Esophagus muscularis mucosa (tissue), 4 donors: ENCODE results near the gene DGLUCY. TPM values are rescaled to one million over a fixed set of nuclear protein-coding genes. Genes with fewer than 3 reads are reported as not detected.
A peak's percentile ranks its signal among the peaks of the same experiment; 100 is the strongest.

Experiments
- DNase-seq: peaks from one replicate; pipeline ENCODE4 v3.0.0-alpha.2; 2017; ENCODE audit errors: extremely low spot score
- H3K27ac ChIP-seq, 4 donors: fragments of 200-600 bp; sonication (generic); replicated peaks in 1 of 4; 1 replicate in 3 of 4; 2 replicates in 1 of 4; pipeline ENCODE4 v1.5.1; 2016 to 2019; ENCODE audit warnings: mild to moderate bottlenecking in 1 of 4
- H3K27me3 ChIP-seq, 4 donors: fragments of 200-600 bp; sonication (generic); one replicate each; pipeline versions ENCODE4 v1.5.1 to v1.6.0; 2016 to 2019
- H3K36me3 ChIP-seq, 4 donors: fragments of 200-600 bp; sonication (generic); one replicate each; pipeline ENCODE4 v1.5.1; 2016 to 2019
- H3K4me1 ChIP-seq, 4 donors: fragments of 200-600 bp; sonication (generic); one replicate each; pipeline ENCODE4 v1.5.1; 2016 to 2019
- H3K4me3 ChIP-seq, 4 donors: fragments of 200-600 bp; sonication (generic); 1 replicate in 2 of 4; 2 replicates in 2 of 4; pipeline ENCODE4 v1.5.1; 2016 to 2019; ENCODE audit warnings: mild to moderate bottlenecking in 4 of 4, moderate library complexity in 1 of 4
- H3K9me3 ChIP-seq, 4 donors: fragments of 200-600 bp; sonication (generic); 1 replicate in 3 of 4; 2 replicates in 1 of 4; pipeline ENCODE4 v1.5.1; 2016 to 2019
- CTCF ChIP-seq, 3 experiments: fragments of 200-600 bp in 2 of 3; fragments of 450-650 bp in 1 of 3; sonication (generic) in 2 of 3; IDR thresholded peaks; one replicate each; pipeline ENCODE4 v1.5.1; 2017 to 2019; ENCODE audit warnings: antibody characterized with exemption in 3 of 3, mild to moderate bottlenecking in 2 of 3, moderate library complexity in 1 of 3
- EP300 ChIP-seq: sonication (generic); formaldehyde crosslinking; IDR thresholded peaks from one replicate; pipeline ENCODE4 v1.6.1; 2017; ENCODE audit warnings: antibody characterized with exemption
- POLR2A ChIP-seq: fragments of 450-650 bp; IDR thresholded peaks from one replicate; pipeline ENCODE4 v1.6.1; 2017; ENCODE audit warnings: antibody characterized with exemption, moderate library complexity, mild to moderate bottlenecking, low read depth
- POLR2AphosphoS5 ChIP-seq, 2 donors: sonication (generic); formaldehyde crosslinking; IDR thresholded peaks; one replicate each; pipeline ENCODE4 v1.6.1; 2017; ENCODE audit warnings: antibody characterized with exemption in 2 of 2
- WGBS: methylation state at CpG from one replicate; pipeline ENCODE4 v1.1.5; 2018; 5-methylcytosine and 5-hydroxymethylcytosine counted together
- intact Hi-C: fragments of 100-400 bp; cut with DNase I; formaldehyde crosslinking; loops from one replicate; pipeline ENCODE4 v1.15.1; 2023
- total RNA-seq, 4 donors: library from RNA; depleted of rRNA; stranded (reverse); fragments of >200 nt; gene quantifications; one replicate each; pipeline versions ENCODE4 v1.1.0 to v1.2.1, GENCODE V29; 2016

Gene DGLUCY
- total RNA-seq, 4 donors from 2014 or later = 47.2 to 88.2 (median 66.5) TPM

GRCh38 chr14:91100102-91100501 lies 13.8 kb upstream of the DGLUCY start:
- peaks cover 3 to 29% (median 16%) of the 10 kb centered on the region in 4 donors for H3K4me1 ChIP-seq
- WGBS = 78% methylated on average over 5 of the region's 5 CpGs
- no peaks in the 10 kb centered on the region for H3K36me3 ChIP-seq
- no peaks in the 10 kb centered on the region for H3K27me3 ChIP-seq
- H3K9me3 ChIP-seq = no peaks in the 10 kb centered on the region
- no peak for DNase-seq
- no peak overlapping the region for H3K27ac ChIP-seq
- no peak for TF ChIP-seq EP300
- TF ChIP-seq CTCF (IDR thresholded peaks at IDR 0.05) = no peak
- TF ChIP-seq POLR2A = no peak
- TF ChIP-seq POLR2AphosphoS5 (IDR thresholded peaks at IDR 0.05) = no peak
- no peak overlapping the region for H3K4me3 ChIP-seq
- intact Hi-C loops = no loop called here

GRCh38 chr14:91103116-91103515 lies 10.8 kb upstream of the DGLUCY start:
- H3K4me3 ChIP-seq = no peak overlapping the region
- peak overlapping the region in 3 of 4 donors; percentile 38 to 62 (median 50) for H3K27ac ChIP-seq
- intact Hi-C loops = no loop called here
- no peaks in the 10 kb centered on the region for H3K36me3 ChIP-seq
- H3K9me3 ChIP-seq = no peaks in the 10 kb centered on the region
- no peak for TF ChIP-seq CTCF (IDR thresholded peaks at IDR 0.05)
- no peak for TF ChIP-seq POLR2A
- no peak for TF ChIP-seq POLR2AphosphoS5 (IDR thresholded peaks at IDR 0.05)
- no peak for TF ChIP-seq EP300
- no peaks in the 10 kb centered on the region for H3K27me3 ChIP-seq
- H3K4me1 ChIP-seq = peaks cover 3 to 55% (median 36%) of the 10 kb centered on the region in 4 donors
- 48% methylated on average over 8 of the region's 8 CpGs for WGBS
- no peak for DNase-seq

GRCh38 chr14:91108941-91109611 lies 4.8 kb upstream of the DGLUCY start:
- peak overlapping the region in 1 of 4 donors; percentile 1 for H3K4me3 ChIP-seq
- WGBS = 38% methylated on average over 7 of the region's 7 CpGs
- H3K27me3 ChIP-seq = no peaks in the 10 kb centered on the region
- peak overlapping the region; percentile 80 to 98 (median 94) for H3K27ac ChIP-seq
- peaks cover 23 to 90% (median 82%) of the 10 kb centered on the region in 4 donors for H3K4me1 ChIP-seq
- no peak for DNase-seq
- TF ChIP-seq POLR2A = no peak
- TF ChIP-seq POLR2AphosphoS5 (IDR thresholded peaks at IDR 0.05) = peak; percentile 55 to 78
- TF ChIP-seq EP300 = no peak
- intact Hi-C loops = no loop called here
- H3K9me3 ChIP-seq = no peaks in the 10 kb centered on the region
- H3K36me3 ChIP-seq = no peaks in the 10 kb centered on the region

DNA sequence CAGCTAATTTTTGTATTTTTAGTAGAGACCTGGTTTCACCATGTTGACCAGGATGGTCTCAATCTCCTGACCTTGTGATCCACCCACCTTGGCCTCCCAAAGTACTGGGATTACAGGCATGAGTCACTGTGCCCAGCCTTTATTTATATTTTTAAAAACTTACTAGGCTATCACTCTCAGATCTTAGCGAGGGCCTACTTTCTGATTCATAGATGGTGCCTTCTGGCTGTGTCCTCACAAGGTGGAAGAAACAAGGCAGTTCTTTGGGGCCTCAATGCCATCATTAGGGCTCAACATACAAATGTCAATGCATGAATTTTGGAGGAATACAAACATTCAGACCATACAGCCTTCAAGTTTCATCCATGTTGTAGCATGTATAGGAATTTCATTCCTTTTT lies 2.4 kb upstream of the DGLUCY start:
- Histone ChIP-seq H3K9me3 (no peaks in the 10 kb centered on the region), H3K4me1 (peaks cover 34 to 90% (median 87%) of the 10 kb centered on the region in 4 donors), H3K27ac (peak overlapping the region; percentile 91 to 98 (median 94)), H3K27me3 (no peaks in the 10 kb centered on the region), H3K36me3 (no peaks in the 10 kb centered on the region), H3K4me3 (no peak overlapping the region)
- WGBS = 36% methylated on average over 1 of the region's 1 CpG
- no peak for DNase-seq
- intact Hi-C loops = no loop called here
- TF ChIP-seq EP300 (no peak), CTCF (IDR thresholded peaks at IDR 0.05) (no peak), POLR2AphosphoS5 (IDR thresholded peaks at IDR 0.05) (no peak), POLR2A (no peak)

DNA sequence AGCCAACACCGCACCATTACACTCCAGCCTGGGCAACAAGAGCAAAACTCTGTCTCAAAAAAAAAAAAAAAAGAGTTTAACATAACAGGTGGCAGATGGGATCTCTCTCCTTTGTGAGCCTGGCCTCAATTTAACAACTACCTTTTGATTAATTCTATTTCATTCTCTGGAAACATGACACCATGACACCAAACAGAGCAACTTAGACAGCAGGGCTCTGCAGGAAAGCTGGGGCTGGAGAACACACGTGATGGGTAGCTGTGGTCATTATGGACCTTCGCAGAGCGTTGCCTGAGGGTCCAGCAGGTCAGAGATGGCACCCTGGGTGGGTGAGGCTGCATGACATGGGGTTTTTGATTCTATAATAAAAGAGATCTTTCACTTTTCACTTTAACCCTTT lies 1.7 kb upstream of the DGLUCY start:
- Histone ChIP-seq H3K4me1 (peaks cover 41 to 97% (median 91%) of the 10 kb centered on the region in 4 donors), H3K9me3 (no peaks in the 10 kb centered on the region), H3K4me3 (no peak overlapping the region), H3K36me3 (no peaks in the 10 kb centered on the region), H3K27ac (peak overlapping the region; percentile 91 to 98 (median 94)), H3K27me3 (no peaks in the 10 kb centered on the region)
- intact Hi-C loops = no loop called here
- no peak for TF ChIP-seq EP300
- no peak for TF ChIP-seq CTCF (IDR thresholded peaks at IDR 0.05)
- no peak for TF ChIP-seq POLR2A
- no peak for TF ChIP-seq POLR2AphosphoS5 (IDR thresholded peaks at IDR 0.05)
- 71% methylated on average over 4 of the region's 4 CpGs for WGBS
- no peak for DNase-seq
